H9 (cell line): ENCODE results near the gene PTP4A2. TPM values are rescaled to one million over a fixed set of nuclear protein-coding genes. Genes with fewer than 3 reads are reported as not detected.

Experiments used
- DNase-seq: peaks from one replicate; pipeline ENCODE4 v3.0.0-alpha.2; 2017
- H2AFZ ChIP-seq: one replicate; pipeline ENCODE4 v1.6.1; 2013; ENCODE audit warnings: mild to moderate bottlenecking, low read length, control low read depth, moderate library complexity
- H2AK5ac ChIP-seq: 2 replicates; pipeline ENCODE4 v1.6.1; 2013; ENCODE audit warnings: low read length, control low read depth, mixed read lengths; ENCODE audit not compliant: insufficient read length
- H2BK120ac ChIP-seq: one replicate; pipeline ENCODE4 v1.6.1; 2013; ENCODE audit warnings: low read depth, mild to moderate bottlenecking, low read length, control low read depth, inconsistent platforms; ENCODE audit not compliant: poor library complexity, severe bottlenecking
- H2BK12ac ChIP-seq: 2 replicates; pipeline ENCODE4 v1.6.1; 2013; ENCODE audit warnings: low read length, control low read depth, mixed read lengths, low read depth; ENCODE audit not compliant: insufficient read length
- H2BK15ac ChIP-seq: 2 replicates; pipeline ENCODE4 v1.6.1; 2013; ENCODE audit warnings: low read depth, low read length, control low read depth
- H2BK20ac ChIP-seq: one replicate; pipeline ENCODE4 v1.6.1; 2013; ENCODE audit warnings: low read depth, mild to moderate bottlenecking, low read length, control low read depth, inconsistent platforms; ENCODE audit not compliant: poor library complexity, severe bottlenecking
- H2BK5ac ChIP-seq: 2 replicates; pipeline ENCODE4 v1.6.1; 2013; ENCODE audit warnings: low read length, control low read depth, mixed read lengths; ENCODE audit not compliant: insufficient read length
- H3K14ac ChIP-seq: 2 replicates; pipeline ENCODE4 v1.6.1; 2013; ENCODE audit warnings: low read length, control low read depth; ENCODE audit not compliant: insufficient read depth
- H3K18ac ChIP-seq: 2 replicates; pipeline ENCODE4 v1.6.1; 2013; ENCODE audit warnings: low read depth, mild to moderate bottlenecking, mixed read lengths, low read length, control low read depth; ENCODE audit not compliant: insufficient read length
- H3K23ac ChIP-seq: 2 replicates; pipeline ENCODE4 v1.6.1; 2013; ENCODE audit warnings: low read length, control low read depth, mixed read lengths, low read depth; ENCODE audit not compliant: insufficient read length
- H3K23me2 ChIP-seq: 2 replicates; pipeline ENCODE4 v1.6.1; 2013; ENCODE audit warnings: low read depth, mild to moderate bottlenecking, mixed read lengths, low read length, control low read depth; ENCODE audit not compliant: insufficient read length, poor library complexity, severe bottlenecking
- H3K27ac ChIP-seq: 2 replicates; pipeline ENCODE4 v1.5.1; 2013; ENCODE audit warnings: low read length, control low read depth, mixed read lengths, low read depth; ENCODE audit not compliant: insufficient read length
- H3K27me3 ChIP-seq: 2 replicates; pipeline ENCODE4 v1.6.1; 2013; ENCODE audit warnings: low read length, control low read depth, inconsistent platforms; ENCODE audit not compliant: insufficient read depth
- H3K4ac ChIP-seq: 2 replicates; pipeline ENCODE4 v1.6.1; 2013; ENCODE audit warnings: low read depth, mild to moderate bottlenecking, control low read depth, inconsistent platforms, low read length, moderate library complexity
- H3K4me1 ChIP-seq: 2 replicates; pipeline ENCODE4 v1.6.1; 2013; ENCODE audit warnings: low read length, control low read depth, inconsistent platforms; ENCODE audit not compliant: insufficient read depth
- H3K4me2 ChIP-seq: 2 replicates; pipeline ENCODE4 v1.6.1; 2013; ENCODE audit warnings: low read length, control low read depth, mixed read lengths; ENCODE audit not compliant: insufficient read length, insufficient read depth
- H3K56ac ChIP-seq: 2 replicates; pipeline ENCODE4 v1.6.1; 2013; ENCODE audit warnings: low read depth, mild to moderate bottlenecking, mixed read lengths, low read length, control low read depth; ENCODE audit not compliant: insufficient read length
- H3K79me1 ChIP-seq: 2 replicates; pipeline ENCODE4 v1.6.1; 2013; ENCODE audit warnings: low read depth, mild to moderate bottlenecking, moderate library complexity, low read length, control low read depth, inconsistent platforms; ENCODE audit not compliant: insufficient read depth, poor library complexity, severe bottlenecking
- H3K79me2 ChIP-seq: 2 replicates; pipeline ENCODE4 v1.6.1; 2013; ENCODE audit warnings: low read length, control low read depth, inconsistent platforms; ENCODE audit not compliant: insufficient read depth
- H3K9ac ChIP-seq: 2 replicates; pipeline ENCODE4 v1.6.1; 2013; ENCODE audit warnings: low read length, control low read depth, mixed read lengths; ENCODE audit not compliant: insufficient read length; ENCODE audit errors: extremely low read depth
- H3K9me3 ChIP-seq: one replicate; pipeline ENCODE4 v1.6.1; 2013; ENCODE audit warnings: low read depth, low read length, inconsistent platforms; ENCODE audit not compliant: control insufficient read depth
- H3T11ph ChIP-seq: one replicate; pipeline ENCODE4 v1.6.1; 2013; ENCODE audit warnings: mild to moderate bottlenecking, low read length, control low read depth, inconsistent platforms
- H4K20me1 ChIP-seq: one replicate; pipeline ENCODE4 v1.6.1; 2013; ENCODE audit not compliant: control insufficient read depth, insufficient read length, insufficient read depth
- H4K5ac ChIP-seq: 2 replicates; pipeline ENCODE4 v1.6.1; 2013; ENCODE audit warnings: low read depth, mild to moderate bottlenecking, mixed read lengths, low read length, control low read depth; ENCODE audit not compliant: insufficient read length
- H4K8ac ChIP-seq: replicated peaks from 2 replicates; pipeline ENCODE4 v1.6.1; 2013; ENCODE audit warnings: low read length, control low read depth, mixed read lengths, low read depth; ENCODE audit not compliant: insufficient read length
- H4K91ac ChIP-seq: 2 replicates; pipeline ENCODE4 v1.6.1; 2013; ENCODE audit warnings: low read depth, mild to moderate bottlenecking, moderate library complexity, mixed read lengths, low read length, control low read depth; ENCODE audit not compliant: insufficient read length
- H3K27ac Mint-ChIP-seq, 3 experiments: 2 replicates in 2 of 3; 3 replicates in 1 of 3; pipeline ENCODE4 v1.8.0; 2020 to 2021; ENCODE audit warnings: mixed read lengths in 3 of 3, mild to moderate bottlenecking in 1 of 3, moderate library complexity in 1 of 3
- H3K27me3 Mint-ChIP-seq: 2 replicates; pipeline ENCODE4 v1.8.0; 2021; ENCODE audit warnings: low read depth, mild to moderate bottlenecking, moderate library complexity, mixed read lengths
- H3K36me3 Mint-ChIP-seq, 3 experiments: 2 replicates in 2 of 3; 3 replicates in 1 of 3; pipeline ENCODE4 v1.8.0; 2020 to 2021; ENCODE audit warnings: low read depth in 3 of 3, mixed read lengths in 3 of 3; ENCODE audit not compliant: insufficient read depth in 1 of 3
- H3K4me1 Mint-ChIP-seq, 2 experiments: 2 replicates each; pipeline ENCODE4 v1.8.0; 2020; ENCODE audit warnings: mixed read lengths in 2 of 2
- H3K4me3 Mint-ChIP-seq, 2 experiments: 2 replicates in 1 of 2; 3 replicates in 1 of 2; pipeline ENCODE4 v1.8.0; 2020 to 2021; ENCODE audit warnings: mild to moderate bottlenecking in 2 of 2, mixed read lengths in 2 of 2, moderate library complexity in 1 of 2
- H3K9me3 Mint-ChIP-seq, 2 experiments: 2 replicates in 1 of 2; 3 replicates in 1 of 2; pipeline ENCODE4 v1.8.0; 2020; ENCODE audit warnings: mild to moderate bottlenecking in 2 of 2, mixed read lengths in 2 of 2, moderate library complexity in 1 of 2
- CTCF ChIP-seq: fragments of 200-600 bp; sonication (generic); conservative IDR thresholded peaks from 3 replicates; pipeline ENCODE4 v1.8.0; 2021; ENCODE audit warnings: antibody characterized with exemption, mild to moderate bottlenecking
- WGBS: extraction: QIAGEN DNeasy Blood & Tissue Kit; methylation state at CpG from one replicate; pipeline ENCODE4 v1.1.7; 2013; ENCODE audit warnings: missing lambda C conversion rate, low lambda C conversion rate, mixed read lengths; ENCODE audit not compliant: insufficient read length; ENCODE audit errors: extremely low coverage; 5-methylcytosine and 5-hydroxymethylcytosine counted together
- total RNA-seq: library from RNA; stranded (reverse); gene quantifications from 2 replicates; pipeline ENCODE4 v1.2.1, GENCODE V29; 2021

Gene PTP4A2
- total RNA-seq, 1 experiment from 2014 or later, result 192 TPM

GRCh38 chr1:31902510-31902860 lies 35.7 kb downstream of the PTP4A2 start:
- no peak overlapping the region for H4K5ac ChIP-seq
- no peak overlapping the region for H2AFZ ChIP-seq
- WGBS, result no CpG with 5 or more reads among the region's 5 CpGs
- no peak overlapping the region for H3K9ac ChIP-seq
- peaks cover 2% of the 10 kb centered on the region for H3K27me3 Mint-ChIP-seq
- no peaks in the 10 kb centered on the region for H3K4me1 Mint-ChIP-seq
- no peak overlapping the region for H2BK5ac ChIP-seq
- no peak overlapping the region for H2BK20ac ChIP-seq
- H3K4me1 ChIP-seq, result no peaks in the 10 kb centered on the region
- H2BK15ac ChIP-seq, result no peak overlapping the region
- no peak overlapping the region for H3K27ac ChIP-seq
- no peak for TF ChIP-seq CTCF
- no peak overlapping the region for H4K91ac ChIP-seq
- H2AK5ac ChIP-seq, result no peak overlapping the region
- H3K9me3 ChIP-seq, result no peaks in the 10 kb centered on the region
- no peaks in the 10 kb centered on the region for H3K79me2 ChIP-seq
- no peak overlapping the region for H3T11ph ChIP-seq
- no peak overlapping the region for H3K4me2 ChIP-seq
- H3K27me3 ChIP-seq, result no peaks in the 10 kb centered on the region
- H3K18ac ChIP-seq, result no peak overlapping the region
- no peak overlapping the region for H4K8ac ChIP-seq
- H3K14ac ChIP-seq, result no peak overlapping the region
- H2BK120ac ChIP-seq, result no peak overlapping the region
- peaks cover 0 to 20% (median 13%) of the 10 kb centered on the region in 3 experiments; a peak in 5 of 7 replicates for H3K36me3 Mint-ChIP-seq
- no peaks in the 10 kb centered on the region for H3K23me2 ChIP-seq
- H3K56ac ChIP-seq, result no peak overlapping the region
- no peak overlapping the region for H3K23ac ChIP-seq
- no peaks in the 10 kb centered on the region for H3K79me1 ChIP-seq
- no peaks in the 10 kb centered on the region for H4K20me1 ChIP-seq
- DNase-seq, result no peak
- H3K27ac Mint-ChIP-seq, result no peak overlapping the region; a peak in 1 of 7 replicates
- no peak overlapping the region for H3K4ac ChIP-seq
- peaks cover 5% of the 10 kb centered on the region in 2 experiments; a peak in 3 of 5 replicates for H3K9me3 Mint-ChIP-seq
- H2BK12ac ChIP-seq, result no peak overlapping the region
- no peak overlapping the region for H3K4me3 Mint-ChIP-seq
